OCI-LY7 (cell line): ENCODE measurements around the gene CNTN6. TPM values are rescaled to one million over a fixed set of nuclear protein-coding genes. Genes with fewer than 3 reads are reported as not detected.

Experiments used
- BruUV-seq: library from RNA; stranded (reverse); fragments of 400-500 nt; replicated peaks from 2 replicates; lab custom pipeline; 2021; lab: Mats Ljungman, UMichigan
- CTCF ChIA-PET: fragments of 300-600 bp; sonication (Branson Sonifier 250); formaldehyde crosslinking; loops from one replicate; lab custom pipeline; 2022; ENCODE audit warnings: antibody characterized with exemption; ENCODE audit not compliant: unreplicated experiment; lab: Charles Lee
- POLR2A ChIA-PET: fragments of 300-600 bp; sonication (Branson Sonifier 250); formaldehyde crosslinking; loops from one replicate; lab custom pipeline; 2022; ENCODE audit warnings: antibody characterized with exemption; lab: Charles Lee
- DNase-seq: peaks from one replicate; pipeline ENCODE4 v3.0.0-alpha.2; 2015; ENCODE audit warnings: low spot score
- H2AFZ ChIP-seq: fragments of 200-600 bp; sonication (generic), shearing (Covaris generic); 2 replicates; pipeline ENCODE4 v1.6.1; 2014; ENCODE audit warnings: mild to moderate bottlenecking, antibody characterized with exemption, low read length, moderate library complexity
- H3K27ac ChIP-seq: fragments of 200-600 bp; sonication (generic); 2 replicates; pipeline ENCODE4 v1.5.1; 2014; ENCODE audit warnings: mixed run types, low read depth, mild to moderate bottlenecking, moderate library complexity, low read length, inconsistent platforms; ENCODE audit not compliant: poor library complexity, severe bottlenecking
- H3K36me3 ChIP-seq: fragments of 200-600 bp; sonication (generic); 2 replicates; pipeline ENCODE4 v1.6.1; 2014; ENCODE audit warnings: mild to moderate bottlenecking, antibody characterized with exemption, low read length, moderate library complexity, mixed read lengths; ENCODE audit not compliant: insufficient read depth
- H3K4me1 ChIP-seq: fragments of 200-600 bp; sonication (generic); 2 replicates; pipeline ENCODE4 v1.5.1; 2014; ENCODE audit warnings: mild to moderate bottlenecking, low read length; ENCODE audit not compliant: insufficient read depth, poor library complexity, severe bottlenecking
- H3K4me2 ChIP-seq: fragments of 200-600 bp; sonication (generic); 2 replicates; pipeline ENCODE4 v1.6.1; 2014; ENCODE audit warnings: mild to moderate bottlenecking, low read length
- H3K4me3 ChIP-seq: fragments of 200-600 bp; sonication (generic); 2 replicates; pipeline ENCODE4 v1.5.1; 2014; ENCODE audit warnings: mild to moderate bottlenecking, low read depth, low read length; ENCODE audit not compliant: poor library complexity, severe bottlenecking
- H3K79me2 ChIP-seq: fragments of 200-600 bp; sonication (generic); 2 replicates; pipeline ENCODE4 v1.6.1; 2016; ENCODE audit warnings: low read depth, mild to moderate bottlenecking, low read length, moderate library complexity, mixed read lengths; ENCODE audit not compliant: insufficient read depth
- H3K9me2 ChIP-seq: fragments of 200-600 bp; sonication (generic); 2 replicates; pipeline ENCODE4 v1.6.1; 2016; ENCODE audit warnings: mild to moderate bottlenecking, low read length, mixed read lengths; ENCODE audit not compliant: insufficient read depth
- H3K9me3 ChIP-seq: fragments of 200-600 bp; sonication (generic); 2 replicates; pipeline ENCODE4 v1.6.1; 2014; ENCODE audit warnings: mild to moderate bottlenecking, mixed run types, low read length, mixed read lengths
- H4K20me1 ChIP-seq: fragments of 200-600 bp; sonication (generic); 2 replicates; pipeline ENCODE4 v1.6.1; 2014; ENCODE audit warnings: mild to moderate bottlenecking, antibody characterized with exemption, low read length, moderate library complexity, mixed read lengths; ENCODE audit not compliant: insufficient read depth
- EZH2phosphoT487 ChIP-seq: fragments of 200-600 bp; sonication (generic); IDR thresholded peaks from 2 replicates; pipeline ENCODE4 v1.6.1; 2018; ENCODE audit warnings: low read depth, borderline replicate concordance, mild to moderate bottlenecking, mixed run types, antibody characterized with exemption, low read length, moderate library complexity, mixed read lengths
- intact Hi-C: fragments of 100-400 bp; cut with micrococcal nuclease; formaldehyde crosslinking; loops from one replicate; pipeline ENCODE4 v1.10.0; 2022; ENCODE audit not compliant: unreplicated experiment
- total RNA-seq, 2 experiments: library from RNA; depleted of rRNA in 1 of 2; stranded (reverse); fragments of >200 nt in 1 of 2; shearing (Covaris generic) in 1 of 2; gene quantifications; 2 replicates each; pipeline ENCODE4 v1.2.3, GENCODE V29; 2014 to 2022
- TF ChIP-seq, protein P1 (sequence below): fragments of 200-600 bp; sonication (generic); conservative IDR thresholded peaks from 2 replicates; pipeline ENCODE4 v1.5.1; 2014; ENCODE audit warnings: mild to moderate bottlenecking, antibody characterized with exemption, low read length, moderate library complexity, mixed read lengths

The CNTN6 gene
- total RNA-seq, 2 experiments from 2014 or later: not detected

DNA sequence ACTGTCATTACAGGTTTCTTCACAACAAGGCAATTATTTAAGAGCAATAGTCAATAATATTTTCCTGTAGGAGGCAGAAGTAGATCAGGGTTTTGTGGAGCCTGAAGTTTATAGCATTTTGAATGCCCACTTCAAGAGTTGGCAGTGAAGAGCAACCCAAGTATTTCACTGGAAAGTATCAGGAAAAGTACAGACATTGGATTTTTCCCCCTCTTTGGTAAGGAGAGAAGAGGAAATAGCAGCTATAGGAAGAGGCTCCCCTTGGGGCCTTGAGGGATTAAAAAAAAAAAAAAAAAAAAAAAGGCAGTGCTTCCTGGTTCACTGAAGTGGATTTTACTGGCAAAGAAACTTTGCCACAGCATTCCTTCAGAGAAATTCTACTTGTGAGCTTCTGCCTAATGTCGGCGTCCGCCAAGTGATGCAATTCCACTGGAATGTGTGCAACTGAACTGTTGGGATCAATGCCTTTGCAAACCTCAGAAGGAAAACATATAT, 5.7 kb upstream of the CNTN6 start:
- POLR2A ChIA-PET: interaction anchor here (0.6 kb wide), 1 partner anchor 442 kb away, joined by 3 read pairs; no protein-coding TSS in a partner anchor
- no TSS peak for BruUV-seq

DNA sequence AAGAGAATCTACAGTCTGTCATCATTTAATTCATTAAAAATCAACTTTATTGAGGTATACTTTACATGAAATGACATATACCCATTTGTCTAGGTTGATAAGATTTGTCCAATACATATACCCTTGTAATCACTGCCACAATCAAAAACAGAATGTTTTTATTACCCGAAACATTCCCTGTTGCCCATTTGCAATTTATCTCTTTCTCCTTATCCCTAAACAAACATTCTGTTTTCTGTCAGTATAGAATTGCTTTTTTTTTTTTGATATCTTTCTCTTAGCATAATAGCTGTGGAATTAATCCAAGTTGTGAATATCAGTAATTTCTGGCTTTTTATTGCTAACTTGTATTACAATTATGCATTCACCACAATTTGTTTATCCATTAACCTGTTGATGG, 4.3 kb upstream of the CNTN6 start:
- Histone ChIP-seq H2AFZ (no peak overlapping the region), H3K9me2 (no peaks in the 10 kb centered on the region), H3K36me3 (no peaks in the 10 kb centered on the region), H3K9me3 (no peaks in the 10 kb centered on the region), H3K4me2 (no peak overlapping the region), H3K4me3 (no peak overlapping the region), H3K79me2 (no peaks in the 10 kb centered on the region), H3K4me1 (no peaks in the 10 kb centered on the region), H4K20me1 (no peaks in the 10 kb centered on the region), H3K27ac (no peak overlapping the region)
- ChIA-PET POLR2A (no interaction called here), CTCF (no interaction called here)
- TF ChIP-seq EZH2phosphoT487: no peak
- TF ChIP-seq, protein P1, sequence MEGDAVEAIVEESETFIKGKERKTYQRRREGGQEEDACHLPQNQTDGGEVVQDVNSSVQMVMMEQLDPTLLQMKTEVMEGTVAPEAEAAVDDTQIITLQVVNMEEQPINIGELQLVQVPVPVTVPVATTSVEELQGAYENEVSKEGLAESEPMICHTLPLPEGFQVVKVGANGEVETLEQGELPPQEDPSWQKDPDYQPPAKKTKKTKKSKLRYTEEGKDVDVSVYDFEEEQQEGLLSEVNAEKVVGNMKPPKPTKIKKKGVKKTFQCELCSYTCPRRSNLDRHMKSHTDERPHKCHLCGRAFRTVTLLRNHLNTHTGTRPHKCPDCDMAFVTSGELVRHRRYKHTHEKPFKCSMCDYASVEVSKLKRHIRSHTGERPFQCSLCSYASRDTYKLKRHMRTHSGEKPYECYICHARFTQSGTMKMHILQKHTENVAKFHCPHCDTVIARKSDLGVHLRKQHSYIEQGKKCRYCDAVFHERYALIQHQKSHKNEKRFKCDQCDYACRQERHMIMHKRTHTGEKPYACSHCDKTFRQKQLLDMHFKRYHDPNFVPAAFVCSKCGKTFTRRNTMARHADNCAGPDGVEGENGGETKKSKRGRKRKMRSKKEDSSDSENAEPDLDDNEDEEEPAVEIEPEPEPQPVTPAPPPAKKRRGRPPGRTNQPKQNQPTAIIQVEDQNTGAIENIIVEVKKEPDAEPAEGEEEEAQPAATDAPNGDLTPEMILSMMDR: no peak
- DNase-seq: no peak
- BruUV-seq: no TSS peak
- intact Hi-C loops: no loop called here

More for the DNA sequence above, 5.7 kb upstream of the CNTN6 start:
- Histone ChIP-seq H3K4me1 (no peaks in the 10 kb centered on the region), H3K79me2 (no peaks in the 10 kb centered on the region), H3K9me3 (no peaks in the 10 kb centered on the region), H3K4me2 (no peak overlapping the region), H3K9me2 (no peaks in the 10 kb centered on the region), H2AFZ (no peak overlapping the region), H3K4me3 (no peak overlapping the region), H4K20me1 (no peaks in the 10 kb centered on the region), H3K36me3 (no peaks in the 10 kb centered on the region), H3K27ac (no peak overlapping the region)
- TF ChIP-seq, protein P1: no peak
- no peak for TF ChIP-seq EZH2phosphoT487
- intact Hi-C loops: no loop called here
- CTCF ChIA-PET: no interaction called here
- DNase-seq: no peak

DNA sequence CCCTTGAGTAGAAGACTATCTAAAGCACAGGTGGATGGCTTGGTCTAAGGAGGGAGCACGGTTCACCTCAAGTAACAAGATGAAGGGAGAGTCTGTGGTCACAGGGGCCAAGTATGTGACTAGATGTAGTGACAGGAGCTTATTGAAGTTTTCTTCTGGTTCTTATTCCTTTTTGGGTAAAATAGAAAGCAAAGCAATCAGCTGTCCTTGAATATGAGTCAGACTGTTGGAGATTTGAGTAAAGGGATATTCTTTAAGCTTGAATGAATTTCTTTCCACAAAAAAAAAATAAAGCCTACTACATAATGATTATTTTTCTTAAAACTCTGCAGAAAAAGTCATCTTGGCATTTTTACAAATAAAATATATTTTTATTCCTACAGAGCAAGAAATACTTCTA, 1.5 kb upstream of the CNTN6 start:
- H3K4me1 ChIP-seq: no peaks in the 10 kb centered on the region
- no peaks in the 10 kb centered on the region for H3K79me2 ChIP-seq
- no peaks in the 10 kb centered on the region for H4K20me1 ChIP-seq
- CTCF ChIA-PET: no interaction called here
- no peak for DNase-seq
- TF ChIP-seq, protein P1: no peak
- TF ChIP-seq EZH2phosphoT487: no peak
- intact Hi-C loops: no loop called here
- H2AFZ ChIP-seq: no peak overlapping the region
- no peaks in the 10 kb centered on the region for H3K9me3 ChIP-seq
- no peak overlapping the region for H3K4me2 ChIP-seq
- H3K4me3 ChIP-seq: no peak overlapping the region
- H3K27ac ChIP-seq: no peak overlapping the region
- no peaks in the 10 kb centered on the region for H3K36me3 ChIP-seq
- no peaks in the 10 kb centered on the region for H3K9me2 ChIP-seq
- POLR2A ChIA-PET: interaction anchor here (0.8 kb wide), 1 partner anchor 793 kb away, joined by 7 read pairs; no protein-coding TSS in a partner anchor
- no TSS peak for BruUV-seq
